ENCODE results near the gene C10orf143. TPM values are rescaled to one million over a fixed set of nuclear protein-coding genes. Genes with fewer than 3 reads are reported as not detected.
"Not testable (repeated sequence)": the region's sequence is repeated elsewhere in the genome, so short reads cannot be mapped to it uniquely, and the experiment has no call there.

Gene C10orf143
- total RNA-seq, 1 donor from 2014 or later, result 1.4 TPM

GRCh38 chr10:130041451-130042371 lies 68.9 kb downstream of the C10orf143 start:
- ATAC-seq, result no peak
- DNase-seq (ENCODE audit: missing footprints), result no peak
- intact Hi-C loops (cut with DNase I), result no loop called here

- ATAC-seq, result no peak
- DNase-seq (ENCODE audit: missing footprints), result no peak
- intact Hi-C loops (cut with DNase I), result no loop called here
Measured at GRCh38 chr10:130040817-130041330, 69.8 kb downstream of the C10orf143 start.

GRCh38 chr10:130040351-130040750 lies 70.3 kb downstream of the C10orf143 start:
- DNase-seq (ENCODE audit: missing footprints), result no peak
- intact Hi-C loops (cut with DNase I), result no loop called here
- no peak for ATAC-seq

- DNase-seq (ENCODE audit: missing footprints) (no peak), ATAC-seq (no peak)
- intact Hi-C loops (cut with DNase I), result no loop called here
Measured at GRCh38 chr10:130039141-130039540, 71.5 kb downstream of the C10orf143 start.

- ATAC-seq, result no peak
- DNase-seq (ENCODE audit: missing footprints), result no peak
- intact Hi-C loops (cut with DNase I), result no loop called here
Measured at GRCh38 chr10:130038611-130039109, 72.0 kb downstream of the C10orf143 start.

GRCh38 chr10:130038019-130038555 lies 72.5 kb downstream of the C10orf143 start:
- ATAC-seq, result no peak
- DNase-seq (ENCODE audit: missing footprints), result no peak
- intact Hi-C loops (cut with DNase I), result no loop called here

- ATAC-seq (no peak), DNase-seq (ENCODE audit: missing footprints) (no peak)
- intact Hi-C loops (cut with DNase I), result no loop called here
Measured at GRCh38 chr10:130037169-130037661, 73.4 kb downstream of the C10orf143 start.

GRCh38 chr10:130036296-130037065 lies 74.1 kb downstream of the C10orf143 start:
- intact Hi-C loops (cut with DNase I), result no loop called here
- no peak for DNase-seq (ENCODE audit: missing footprints)
- no peak for ATAC-seq

GRCh38 chr10:130029209-130029608 lies 81.4 kb downstream of the C10orf143 start:
- ATAC-seq, result no peak
- no peak for DNase-seq (ENCODE audit: missing footprints)
- intact Hi-C loops (cut with DNase I), result no loop called here

GRCh38 chr10:130028465-130028819 lies 82.2 kb downstream of the C10orf143 start:
- no peak for DNase-seq (ENCODE audit: missing footprints)
- ATAC-seq, result no peak
- intact Hi-C loops (cut with DNase I), result no loop called here

- DNase-seq (ENCODE audit: missing footprints), result no peak
- intact Hi-C loops (cut with DNase I), result no loop called here
- ATAC-seq, result no peak
Measured at GRCh38 chr10:130027716-130028464, 82.7 kb downstream of the C10orf143 start.

- intact Hi-C loops (cut with DNase I), result no loop called here
- DNase-seq (ENCODE audit: missing footprints) (no peak), ATAC-seq (no peak)
Measured at GRCh38 chr10:130026670-130027456, 83.8 kb downstream of the C10orf143 start.

- ATAC-seq (no peak), DNase-seq (ENCODE audit: missing footprints) (no peak)
- intact Hi-C loops (cut with DNase I), result no loop called here
Measured at GRCh38 chr10:130025811-130026485, 84.7 kb downstream of the C10orf143 start.

- intact Hi-C loops (cut with DNase I), result no loop called here
- DNase-seq (ENCODE audit: missing footprints) (no peak), ATAC-seq (no peak)
Measured at GRCh38 chr10:130025326-130025725, 85.3 kb downstream of the C10orf143 start.

GRCh38 chr10:130024779-130025325 lies 85.8 kb downstream of the C10orf143 start:
- DNase-seq (ENCODE audit: missing footprints) (no peak), ATAC-seq (no peak)
- intact Hi-C loops (cut with DNase I), result no loop called here

- ATAC-seq; intact Hi-C loops (cut with DNase I); DNase-seq (ENCODE audit: missing footprints): not testable (repeated sequence)
Measured at GRCh38 chr10:130024326-130024725, 86.3 kb downstream of the C10orf143 start.
